NCI-H2227 (cell line): ENCODE measurements around the gene STX10.
"Not testable (repeated sequence)": the region's sequence is repeated elsewhere in the genome, so short reads cannot be mapped to it uniquely, and the experiment has no call there.

Experiments used
- DNase-seq: peaks from one replicate; lab custom pipeline; 2025; ENCODE audit not compliant: unreplicated experiment; lab: John Stamatoyannopoulos, UW

The STX10 gene, protein sequence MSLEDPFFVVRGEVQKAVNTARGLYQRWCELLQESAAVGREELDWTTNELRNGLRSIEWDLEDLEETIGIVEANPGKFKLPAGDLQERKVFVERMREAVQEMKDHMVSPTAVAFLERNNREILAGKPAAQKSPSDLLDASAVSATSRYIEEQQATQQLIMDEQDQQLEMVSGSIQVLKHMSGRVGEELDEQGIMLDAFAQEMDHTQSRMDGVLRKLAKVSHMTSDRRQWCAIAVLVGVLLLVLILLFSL

DNA sequence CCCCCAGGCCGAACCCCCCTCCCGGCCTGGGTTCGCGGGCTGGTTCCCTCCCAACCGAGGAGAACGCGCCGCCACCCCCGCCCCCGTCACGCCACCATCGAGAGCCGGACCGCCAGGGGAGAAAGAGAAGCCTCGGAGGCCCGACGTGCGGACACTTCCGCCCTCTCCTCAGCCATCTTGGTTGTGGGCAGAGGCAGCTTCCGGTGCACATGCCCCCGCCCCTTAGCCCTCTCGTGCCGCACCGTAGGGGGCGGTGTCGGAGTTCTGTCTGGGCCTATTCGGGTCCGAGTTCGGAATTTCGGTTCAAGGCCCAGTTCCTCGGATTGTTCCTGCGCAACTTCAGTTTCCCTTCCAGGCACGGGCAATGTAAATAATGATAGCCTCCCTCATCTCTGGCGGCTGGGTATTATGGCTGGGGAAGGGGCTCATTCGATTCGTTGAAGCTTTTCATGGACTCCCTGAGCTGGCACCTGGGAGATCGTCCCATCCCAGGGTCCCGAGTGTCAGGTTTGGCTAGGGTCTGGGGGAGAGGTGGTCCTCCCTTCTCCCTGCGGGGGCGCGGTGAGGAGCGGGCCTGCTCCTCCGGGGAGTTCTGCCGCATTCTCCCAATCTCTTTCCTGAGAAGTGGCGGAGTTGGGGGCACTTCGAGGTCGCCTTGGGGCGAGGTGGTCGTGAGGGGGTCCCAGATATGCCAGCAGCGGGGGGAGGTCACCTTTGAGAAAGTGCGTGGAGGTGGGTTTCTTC, at the start of gene STX10, which contains the start of gene IER2:
TSS of gene STX10 (minus strand) at position 189 of the 744 bp plus-strand sequence. CDS start 202 bp downstream, outside the sequence.
TSS of gene IER2 (plus strand) at position 225 of the 744 bp plus-strand sequence. CDS start 2,776 bp downstream, outside the sequence.
- DNase-seq, result peak; percentile 90

GRCh38 chr19:13198634-13199033, 48.5 kb upstream of the STX10 start:
- no peak for DNase-seq

DNA sequence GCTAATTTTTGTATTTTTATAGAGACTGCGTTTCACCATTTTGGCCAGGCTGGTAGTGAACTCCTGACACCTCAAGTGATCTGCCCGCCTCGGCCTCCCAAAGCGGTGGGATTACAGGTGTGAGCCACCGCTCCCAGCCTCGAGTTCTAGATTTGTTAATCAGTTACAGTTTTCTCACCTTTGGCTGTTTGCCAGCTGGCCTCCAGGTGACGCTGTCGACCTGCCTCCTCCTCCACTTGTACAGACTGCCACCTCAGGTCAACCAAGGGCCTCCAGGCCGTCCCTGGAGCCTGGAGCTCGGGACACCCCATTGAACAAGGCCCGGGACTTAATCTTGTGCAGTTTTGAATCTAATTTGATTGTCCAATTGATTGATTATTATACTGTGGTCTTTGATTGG, 45.5 kb upstream of the STX10 start:
- DNase-seq, result no peak

DNA sequence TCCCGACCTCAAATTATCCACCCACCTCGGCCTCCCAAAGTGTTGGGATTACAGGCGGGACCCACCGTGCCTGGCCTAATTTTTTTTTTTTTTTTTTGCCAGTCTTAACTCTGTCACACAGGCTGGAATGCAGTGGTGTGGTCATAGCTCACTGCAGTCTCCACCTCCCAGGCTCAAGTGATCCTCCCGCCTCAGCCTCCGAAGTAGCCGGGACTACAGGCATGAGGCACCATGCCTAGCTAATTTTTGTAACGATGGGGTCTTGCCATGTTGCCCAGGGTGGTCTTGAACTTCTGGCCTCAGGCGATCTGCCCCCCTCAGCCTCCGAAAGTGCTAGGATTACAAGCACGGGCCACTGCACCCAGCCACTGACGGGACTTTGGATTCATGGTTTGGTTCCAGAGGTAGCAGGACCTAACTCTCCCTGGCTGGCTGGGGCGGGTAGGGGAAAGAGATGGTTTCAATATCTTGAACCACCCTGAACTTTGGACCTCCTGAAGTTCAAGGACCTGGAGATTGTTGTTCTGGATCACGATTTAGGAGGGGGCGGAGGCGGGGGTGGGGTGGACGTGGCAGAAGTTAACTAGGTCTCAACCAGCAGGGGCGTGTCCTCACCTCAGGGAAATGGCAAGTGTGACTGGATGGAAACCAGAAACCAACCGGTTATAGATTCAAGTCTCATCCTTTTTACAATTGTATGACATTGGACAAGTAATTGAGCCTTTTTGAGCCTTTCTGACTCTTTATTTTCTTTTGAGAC, 40.8 kb upstream of the STX10 start:
- no peak for DNase-seq

DNA sequence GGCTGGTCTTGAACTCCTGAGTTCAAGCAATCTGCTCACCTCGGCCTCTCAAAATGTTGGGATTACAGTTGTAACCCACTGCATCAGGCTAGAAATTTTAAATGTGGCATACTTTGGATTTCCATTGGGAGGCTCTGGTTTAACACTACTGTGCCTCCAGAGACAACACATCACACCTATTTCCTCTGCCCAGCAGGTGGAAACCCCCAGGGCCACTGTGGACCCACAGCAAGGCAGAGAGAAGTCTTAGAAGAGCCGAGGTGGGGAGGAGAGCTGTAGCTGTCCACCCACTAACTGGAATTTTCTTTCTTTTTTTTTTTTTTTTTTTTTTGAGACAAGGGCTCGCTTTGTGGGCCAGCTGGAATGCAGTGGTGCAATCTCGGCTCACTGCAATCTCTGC, 39.4 kb upstream of the STX10 start:
- no peak for DNase-seq

DNA sequence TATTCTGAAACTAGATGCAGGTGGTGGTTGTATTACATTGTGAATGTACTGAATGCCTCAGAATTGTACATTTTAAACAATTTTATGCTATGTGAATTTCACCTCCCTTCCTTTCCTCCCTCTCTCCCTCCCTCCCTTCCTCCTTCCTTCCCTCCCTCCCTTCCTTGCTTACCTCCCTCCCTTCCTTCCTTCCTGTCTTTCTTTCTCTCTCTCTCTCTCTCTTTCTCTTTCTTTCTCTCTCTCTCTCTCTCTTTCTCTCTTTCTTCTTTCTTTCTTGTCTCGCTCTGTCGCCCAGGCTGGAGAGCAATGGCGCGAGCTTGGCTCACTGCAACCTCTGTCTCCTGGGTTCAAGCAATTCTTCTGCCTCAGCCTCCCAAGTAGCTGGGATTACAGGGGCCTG, 37.2 kb upstream of the STX10 start:
- DNase-seq, result no peak

DNA sequence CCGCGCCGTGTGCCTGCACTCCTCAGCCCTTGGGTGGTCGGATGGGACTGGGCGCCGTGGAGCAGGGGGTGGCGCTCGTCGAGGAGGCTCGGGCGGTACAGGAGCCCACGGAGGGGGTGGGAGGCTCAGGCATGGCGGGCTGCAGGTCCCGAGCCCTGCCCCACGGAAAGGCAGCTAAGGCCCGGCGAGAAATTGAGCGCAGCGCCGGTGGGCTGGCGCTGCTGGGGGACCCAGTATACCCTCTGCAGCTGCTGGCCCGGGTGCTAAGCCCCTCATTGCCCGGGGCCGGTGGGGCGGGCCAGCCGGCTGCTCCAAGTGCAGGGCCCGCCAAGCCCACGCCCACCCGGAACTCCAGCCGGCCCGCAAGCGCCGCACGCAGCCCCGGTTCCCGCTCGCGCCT, 36.5 kb upstream of the STX10 start:
- DNase-seq, result not testable (repeated sequence)

DNA sequence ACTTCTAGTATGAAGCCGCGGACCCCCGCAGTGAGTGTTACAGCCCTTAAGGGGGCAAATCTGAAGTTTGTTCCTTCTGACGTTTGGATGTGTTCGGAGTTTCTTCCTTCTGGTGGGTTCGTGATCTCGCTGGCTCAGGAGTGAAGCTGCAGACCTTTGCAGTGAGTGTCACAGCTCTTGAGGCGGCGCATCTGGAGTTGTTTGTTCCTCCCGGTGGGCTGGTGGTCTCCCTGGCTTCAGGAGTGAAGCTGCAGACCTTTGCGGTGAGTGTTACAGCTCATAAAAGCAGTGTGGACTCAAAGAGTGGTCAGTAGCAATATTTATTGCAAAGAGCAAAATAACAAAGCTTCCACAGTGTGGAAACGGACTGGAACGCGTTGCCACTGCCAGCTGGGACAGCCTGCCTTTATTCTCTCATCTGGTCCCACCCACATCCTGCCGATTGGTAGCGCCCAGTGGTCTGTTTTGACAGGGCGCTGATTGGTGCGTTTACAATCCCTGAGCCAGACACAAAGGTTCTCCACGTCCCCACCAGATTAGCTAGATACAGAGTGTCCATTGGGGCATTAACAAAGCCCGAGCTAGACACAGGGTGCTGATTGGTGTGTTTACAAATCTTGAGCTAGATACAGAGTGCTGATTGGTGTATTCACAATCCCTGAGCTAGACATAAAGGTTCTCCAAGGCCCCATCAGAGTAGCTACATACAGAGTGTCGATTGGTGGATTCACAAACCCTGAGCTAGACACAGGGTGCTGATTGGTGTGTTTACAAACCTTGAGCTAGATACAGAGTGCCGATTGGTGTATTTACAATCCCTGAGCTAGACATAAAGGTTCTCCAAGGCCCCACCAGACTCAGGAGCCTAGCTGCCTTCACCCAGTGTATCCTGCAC, 35.8 kb upstream of the STX10 start:
- DNase-seq, result not testable (repeated sequence)

DNA sequence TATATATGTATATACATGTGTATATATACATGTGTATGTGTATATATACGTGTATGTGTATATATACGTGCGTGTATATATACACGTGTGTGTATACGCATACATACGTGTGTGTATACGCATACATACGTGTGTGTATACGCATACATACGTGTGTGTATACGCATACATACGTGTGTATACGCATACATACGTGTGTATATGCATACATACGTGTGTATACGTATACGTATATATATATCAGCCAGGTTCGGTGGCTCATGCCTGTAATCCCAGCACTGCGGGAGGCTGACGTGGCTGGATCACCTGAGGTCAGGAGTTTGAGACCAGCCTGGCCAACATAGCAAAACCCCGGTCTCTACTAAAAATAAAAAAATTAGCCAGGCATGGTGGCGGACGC, 34.8 kb upstream of the STX10 start:
- DNase-seq, result not testable (repeated sequence)

- DNase-seq, result no peak
Measured at GRCh38 chr19:13181747-13182388, 31.7 kb upstream of the STX10 start.

- not testable (repeated sequence) for DNase-seq
Measured at GRCh38 chr19:13178291-13178690, 28.1 kb upstream of the STX10 start.

- DNase-seq, result not testable (repeated sequence)
Measured at GRCh38 chr19:13177584-13177983, 27.4 kb upstream of the STX10 start.

DNA sequence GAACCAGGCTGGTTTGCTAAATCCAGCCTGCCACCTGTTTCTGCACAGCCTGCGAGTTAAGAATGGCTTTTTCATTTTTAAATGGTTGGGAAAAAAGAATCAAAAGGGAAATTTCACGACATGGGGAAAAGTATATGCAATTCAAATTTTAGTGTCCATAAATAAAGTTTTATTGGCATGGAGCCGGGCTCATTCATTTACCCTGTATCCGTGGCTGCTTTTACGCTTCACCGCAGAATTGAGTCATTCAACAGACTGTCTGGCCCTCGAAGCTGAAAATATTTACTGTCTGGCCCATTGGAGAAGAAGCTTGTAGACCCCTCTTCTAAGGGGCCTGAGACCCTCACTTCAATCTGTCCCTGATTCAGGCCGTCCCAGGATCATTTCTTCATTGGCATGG, 26.2 kb upstream of the STX10 start:
- DNase-seq, result no peak

- DNase-seq, result no peak
Measured at GRCh38 chr19:13173139-13173737, 23.1 kb upstream of the STX10 start.

DNA sequence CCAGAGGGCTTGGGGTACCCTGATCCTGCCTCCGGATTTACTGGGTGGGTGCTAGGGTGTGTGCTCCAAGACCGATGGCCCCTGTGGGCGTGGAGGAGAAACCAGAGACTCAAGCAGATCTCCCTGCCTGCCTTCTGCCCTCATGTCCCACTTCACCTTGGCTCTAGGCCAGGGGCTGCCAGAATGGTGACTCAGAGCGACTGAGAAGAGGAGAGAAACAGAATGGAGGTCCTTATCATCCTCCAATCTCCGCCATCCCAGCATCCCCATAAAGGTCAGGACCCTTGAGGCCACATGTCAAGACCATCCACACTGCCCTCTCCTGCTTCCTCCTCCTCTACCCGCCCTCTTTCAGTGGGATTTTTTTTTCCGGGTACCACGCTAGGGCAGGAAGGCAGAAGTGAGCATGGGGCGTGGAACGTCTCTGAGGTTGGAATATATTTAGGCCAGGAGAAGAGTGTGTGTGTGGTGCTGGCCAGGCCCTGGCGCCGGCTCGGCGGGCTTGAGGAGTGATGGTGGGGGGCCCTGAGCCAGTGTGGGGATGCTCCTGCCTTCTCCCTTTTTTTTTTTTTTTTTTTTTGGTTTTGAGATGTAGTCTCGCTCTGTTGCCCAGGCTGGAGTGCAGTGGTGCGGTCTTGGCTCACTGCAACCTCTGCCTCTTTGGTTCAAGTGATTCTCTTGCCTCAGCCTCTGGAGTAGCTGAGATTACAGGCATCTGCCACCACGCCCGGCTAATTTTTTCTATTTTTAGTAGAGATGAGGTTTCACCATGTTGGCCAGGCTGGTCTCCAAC, 22.4 kb upstream of the STX10 start:
- DNase-seq, result peak; percentile 36

GRCh38 chr19:13171146-13171545, 21.0 kb upstream of the STX10 start:
- DNase-seq, result no peak

GRCh38 chr19:13169769-13170168, 19.6 kb upstream of the STX10 start:
- no peak for DNase-seq

- not testable (repeated sequence) for DNase-seq
Measured at GRCh38 chr19:13166151-13166550, 16.0 kb upstream of the STX10 start.
